GM23338 (cell line): ENCODE data around the gene AP4M1. TPM values are rescaled to one million over a fixed set of nuclear protein-coding genes. Genes with fewer than 3 reads are reported as not detected.

Experiments
- ATAC-seq: fragments of 200-7000 bp; cut with Tn5 transposase; 3 replicates; pipeline ENCODE4 v1.9.1; 2020
- DNase-seq: peaks from one replicate; pipeline ENCODE4 v3.0.0-alpha.2; 2015; ENCODE audit warnings: low spot score
- H2AFZ ChIP-seq: fragments of 200-600 bp; sonication (generic); 2 replicates; pipeline ENCODE4 v1.8.0; 2016; ENCODE audit warnings: antibody characterized with exemption, mild to moderate bottlenecking, moderate library complexity
- H3F3A ChIP-seq: fragments of 200-600 bp; sonication (generic); replicated peaks from 2 replicates; pipeline ENCODE4 v1.8.0; 2017; ENCODE audit warnings: antibody characterized with exemption, mixed run types, low read depth
- H3K27ac ChIP-seq: fragments of 200-600 bp; sonication (generic); 2 replicates; pipeline ENCODE4 v1.6.1; 2016; ENCODE audit warnings: low read depth
- H3K27me3 ChIP-seq: fragments of 200-600 bp; sonication (generic); 2 replicates; pipeline ENCODE4 v1.8.0; 2016; ENCODE audit warnings: mild to moderate bottlenecking, mixed run types, moderate library complexity; ENCODE audit not compliant: insufficient read depth
- H3K36me3 ChIP-seq: fragments of 200-600 bp; sonication (generic); 2 replicates; pipeline ENCODE4 v1.8.0; 2016; ENCODE audit warnings: mild to moderate bottlenecking; ENCODE audit not compliant: insufficient read depth
- H3K4me1 ChIP-seq: fragments of 200-600 bp; sonication (generic); 2 replicates; pipeline ENCODE4 v1.8.0; 2016; ENCODE audit warnings: mild to moderate bottlenecking, moderate library complexity; ENCODE audit not compliant: insufficient read depth
- H3K4me2 ChIP-seq: fragments of 200-600 bp; sonication (generic); 2 replicates; pipeline ENCODE4 v1.7.1; 2017; ENCODE audit warnings: mixed run types
- H3K4me3 ChIP-seq: fragments of 200-600 bp; sonication (generic); 2 replicates; pipeline ENCODE4 v1.6.1; 2016; ENCODE audit warnings: mixed run types
- H3K79me2 ChIP-seq: fragments of 200-600 bp; sonication (generic); replicated peaks from 2 replicates; pipeline ENCODE4 v1.8.0; 2017; ENCODE audit warnings: mild to moderate bottlenecking; ENCODE audit not compliant: insufficient read depth
- H3K9me2 ChIP-seq: fragments of 200-600 bp; sonication (generic); 2 replicates; pipeline ENCODE4 v1.8.0; 2017; ENCODE audit not compliant: insufficient read depth
- H4K20me1 ChIP-seq: fragments of 200-600 bp; sonication (generic); replicated peaks from 2 replicates; pipeline ENCODE4 v1.8.0; 2017; ENCODE audit warnings: mild to moderate bottlenecking; ENCODE audit not compliant: insufficient read depth
- H3K27ac Mint-ChIP-seq: 2 replicates; pipeline ENCODE4 v1.8.0; 2020; ENCODE audit warnings: inconsistent platforms, mild to moderate bottlenecking, moderate library complexity, mixed read lengths
- H3K27me3 Mint-ChIP-seq: 3 replicates; pipeline ENCODE4 v1.8.0; 2022; ENCODE audit warnings: low read depth, mild to moderate bottlenecking, moderate library complexity, mixed read lengths, inconsistent platforms; ENCODE audit not compliant: insufficient read depth, poor library complexity
- H3K36me3 Mint-ChIP-seq: 3 replicates; pipeline ENCODE4 v1.8.0; 2021; ENCODE audit warnings: low read depth, mild to moderate bottlenecking, inconsistent platforms, moderate library complexity, mixed read lengths
- H3K4me1 Mint-ChIP-seq: 3 replicates; pipeline ENCODE4 v1.8.0; 2020; ENCODE audit warnings: mild to moderate bottlenecking, inconsistent platforms, mixed read lengths
- H3K4me3 Mint-ChIP-seq: 3 replicates; pipeline ENCODE4 v1.8.0; 2021; ENCODE audit warnings: moderate library complexity, mild to moderate bottlenecking, inconsistent platforms, mixed read lengths
- H3K9me3 Mint-ChIP-seq: 3 replicates; pipeline ENCODE4 v1.8.0; 2020; ENCODE audit warnings: moderate library complexity, mild to moderate bottlenecking, inconsistent platforms, mixed read lengths
- CREB1 ChIP-seq: fragments of 250-450 bp; sonication (Bioruptor Pico); IDR thresholded peaks from 2 replicates; pipeline ENCODE4 v1.5.0; 2020; ENCODE audit warnings: low read depth, mild to moderate bottlenecking, moderate library complexity
- ETS1 ChIP-seq: IDR thresholded peaks from 2 replicates; pipeline ENCODE4 v1.6.1; 2016; ENCODE audit warnings: antibody characterized with exemption
- EZH2phosphoT487 ChIP-seq: fragments of 200-600 bp; sonication (generic); IDR thresholded peaks from one replicate; pipeline ENCODE4 v1.8.1; 2018; ENCODE audit warnings: antibody characterized with exemption; ENCODE audit not compliant: unreplicated experiment
- JUNB ChIP-seq: IDR thresholded peaks from one replicate; pipeline ENCODE4 v1.6.1; 2016; ENCODE audit warnings: antibody characterized with exemption; ENCODE audit not compliant: unreplicated experiment
- POLR2AphosphoS5 ChIP-seq: IDR thresholded peaks from 2 replicates; pipeline ENCODE4 v1.6.1; 2016; ENCODE audit warnings: antibody characterized with exemption, low read depth
- REST ChIP-seq: IDR thresholded peaks from one replicate; pipeline ENCODE4 v1.6.1; 2018; ENCODE audit warnings: antibody characterized with exemption; ENCODE audit not compliant: unreplicated experiment
- ZNF331 ChIP-seq: fragments of 250-450 bp; sonication (Bioruptor Pico); IDR thresholded peaks from 2 replicates; pipeline ENCODE4 v1.5.0; 2020; ENCODE audit warnings: low read depth, mild to moderate bottlenecking, moderate library complexity
- polyA plus RNA-seq: library from polyadenylated mRNA; unstranded; fragments of >200 nt; fragmentation: Nextera tagmentation; extraction: Ambion mirVana; gene quantifications from 2 replicates; pipeline ENCODE4 v1.2.1, GENCODE V29; 2016
- total RNA-seq: library from RNA; depleted of rRNA; stranded (reverse); fragments of >200 nt; shearing (Covaris generic); gene quantifications from 2 replicates; pipeline ENCODE4 v1.2.3, GENCODE V29; 2014

AP4M1 gene
- total and polyA plus RNA-seq, 2 experiments from 2014 or later, result 9.5 to 13.3 TPM

GRCh38 chr7:100093925-100094486 lies 7.4 kb upstream of the AP4M1 start:
- Histone ChIP-seq H4K20me1 (peaks cover 54% of the 10 kb centered on the region), H3F3A (peaks cover 93% of the 10 kb centered on the region), H3K79me2 (peaks cover 39% of the 10 kb centered on the region), H3K4me2 (no peak overlapping the region), H3K4me1 (peaks cover 6% of the 10 kb centered on the region), H3K9me2 (no peaks in the 10 kb centered on the region), H3K27ac (peak overlapping the region; percentile 40), H2AFZ (no peak overlapping the region), H3K4me3 (no peak overlapping the region), H3K36me3 (peaks cover 69% of the 10 kb centered on the region), H3K27me3 (no peaks in the 10 kb centered on the region)
- peaks cover 48% of the 10 kb centered on the region for H3K27me3 Mint-ChIP-seq
- H3K4me3 Mint-ChIP-seq, result no peak overlapping the region; the same call in 2 of the 3 replicates
- H3K27ac Mint-ChIP-seq, result peak overlapping the region; percentile 42; the same call in 1 of the 2 replicates
- DNase-seq, result no peak
- peaks cover 89% of the 10 kb centered on the region for H3K36me3 Mint-ChIP-seq
- no peak for TF ChIP-seq CREB1
- TF ChIP-seq JUNB, result no peak
- TF ChIP-seq REST, result no peak
- no peak for TF ChIP-seq EZH2phosphoT487
- no peak for TF ChIP-seq ETS1
- TF ChIP-seq POLR2AphosphoS5, result peak; percentile 64
- TF ChIP-seq ZNF331 (CRISPR knock-in tag), result no peak
- ATAC-seq, result no peak
- peaks cover 5% of the 10 kb centered on the region; the same call in 2 of the 3 replicates for H3K9me3 Mint-ChIP-seq
- H3K4me1 Mint-ChIP-seq, result peaks cover 38% of the 10 kb centered on the region

- Histone ChIP-seq H2AFZ (no peak overlapping the region), H3K4me1 (peaks cover 8% of the 10 kb centered on the region), H3K27ac (peak overlapping the region; percentile 40), H3K27me3 (no peaks in the 10 kb centered on the region), H3K79me2 (peaks cover 44% of the 10 kb centered on the region), H4K20me1 (peaks cover 64% of the 10 kb centered on the region), H3K9me2 (no peaks in the 10 kb centered on the region), H3K36me3 (peaks cover 80% of the 10 kb centered on the region), H3K4me3 (no peak overlapping the region), H3K4me2 (no peak overlapping the region), H3F3A (peaks cover 95% of the 10 kb centered on the region)
- TF ChIP-seq CREB1, result no peak
- peak; percentile 34; the same call in 1 of the 2 replicates for TF ChIP-seq POLR2AphosphoS5
- H3K4me1 Mint-ChIP-seq, result peaks cover 41% of the 10 kb centered on the region
- peak overlapping the region; percentile 92 for H3K27ac Mint-ChIP-seq
- H3K36me3 Mint-ChIP-seq, result peaks cover 100% of the 10 kb centered on the region
- H3K4me3 Mint-ChIP-seq, result no peak overlapping the region
- DNase-seq (no peak), ATAC-seq (no peak)
- H3K9me3 Mint-ChIP-seq, result peaks cover 5% of the 10 kb centered on the region; the same call in 2 of the 3 replicates
- H3K27me3 Mint-ChIP-seq, result peaks cover 59% of the 10 kb centered on the region
Measured at GRCh38 chr7:100095289-100095688, 6.2 kb upstream of the AP4M1 start.
